Measurements from ENCODE around the gene GPR135.
"Not testable (repeated sequence)": the region's sequence is repeated elsewhere in the genome, so short reads cannot be mapped to it uniquely, and the experiment has no call there.

Gene GPR135

GRCh38 chr14:59451849-59452248, 13.3 kb downstream of the GPR135 start:
- no peak overlapping the region for H3K27ac Mint-ChIP-seq
- no peaks in the 10 kb centered on the region for H3K36me3 Mint-ChIP-seq

GRCh38 chr14:59450716-59451115, 14.5 kb downstream of the GPR135 start:
- ATAC-seq (no peak), DNase-seq (ENCODE audit: low spot score in 2 of 2) (no peak)
- no peaks in the 10 kb centered on the region for H3K36me3 Mint-ChIP-seq
- no peaks in the 10 kb centered on the region for H3K4me1 Mint-ChIP-seq
- no peak overlapping the region for H3K4me3 Mint-ChIP-seq
- no peaks in the 10 kb centered on the region for H3K9me3 Mint-ChIP-seq
- no peak overlapping the region for H3K27ac Mint-ChIP-seq

More at GRCh38 chr14:59451849-59452248, 13.3 kb downstream of the GPR135 start:
- DNase-seq (ENCODE audit: low spot score in 2 of 2), result no peak
- Mint-ChIP-seq H3K9me3 (no peaks in the 10 kb centered on the region), H3K4me1 (no peaks in the 10 kb centered on the region), H3K4me3 (no peak overlapping the region)
- ATAC-seq, result no peak

GRCh38 chr14:59448673-59449072, 16.5 kb downstream of the GPR135 start:
- not testable (repeated sequence) for H3K27ac Mint-ChIP-seq; H3K4me3 Mint-ChIP-seq; ATAC-seq; H3K4me1 Mint-ChIP-seq; DNase-seq (ENCODE audit: low spot score in 2 of 2); H3K9me3 Mint-ChIP-seq; H3K36me3 Mint-ChIP-seq

- no peaks in the 10 kb centered on the region for H3K4me1 Mint-ChIP-seq
Measured at GRCh38 chr14:59439256-59439965, 25.8 kb downstream of the GPR135 start.

GRCh38 chr14:59438195-59438647, 27.0 kb downstream of the GPR135 start:
- H3K27ac Mint-ChIP-seq, result no peak overlapping the region
- no peaks in the 10 kb centered on the region for H3K36me3 Mint-ChIP-seq
- H3K9me3 Mint-ChIP-seq, result no peaks in the 10 kb centered on the region
- H3K4me1 Mint-ChIP-seq, result no peaks in the 10 kb centered on the region
- H3K4me3 Mint-ChIP-seq, result no peak overlapping the region
- DNase-seq (ENCODE audit: low spot score in 2 of 2) (no peak), ATAC-seq (no peak)

More at GRCh38 chr14:59439256-59439965, 25.8 kb downstream of the GPR135 start:
- DNase-seq (ENCODE audit: low spot score in 2 of 2) (no peak), ATAC-seq (no peak)
- Mint-ChIP-seq H3K4me3 (no peak overlapping the region), H3K27ac (no peak overlapping the region), H3K36me3 (no peaks in the 10 kb centered on the region), H3K9me3 (no peaks in the 10 kb centered on the region)

- Mint-ChIP-seq H3K4me3 (no peak overlapping the region), H3K9me3 (no peaks in the 10 kb centered on the region), H3K36me3 (no peaks in the 10 kb centered on the region), H3K27ac (no peak overlapping the region), H3K4me1 (no peaks in the 10 kb centered on the region)
- no peak for ATAC-seq
- DNase-seq (ENCODE audit: low spot score in 2 of 2), result no peak
Measured at GRCh38 chr14:59435987-59436386, 29.2 kb downstream of the GPR135 start.

GRCh38 chr14:59435101-59435500, 30.1 kb downstream of the GPR135 start:
- DNase-seq (ENCODE audit: low spot score in 2 of 2), result no peak
- ATAC-seq, result no peak
- no peaks in the 10 kb centered on the region for H3K9me3 Mint-ChIP-seq
- no peaks in the 10 kb centered on the region for H3K4me1 Mint-ChIP-seq
- H3K27ac Mint-ChIP-seq, result no peak overlapping the region
- no peak overlapping the region for H3K4me3 Mint-ChIP-seq
- H3K36me3 Mint-ChIP-seq, result no peaks in the 10 kb centered on the region

- no peaks in the 10 kb centered on the region for H3K9me3 Mint-ChIP-seq
- H3K4me1 Mint-ChIP-seq, result no peaks in the 10 kb centered on the region
- H3K36me3 Mint-ChIP-seq, result no peaks in the 10 kb centered on the region
- no peak overlapping the region for H3K4me3 Mint-ChIP-seq
- no peak overlapping the region for H3K27ac Mint-ChIP-seq
- no peak for DNase-seq (ENCODE audit: low spot score in 2 of 2)
- ATAC-seq, result no peak
Measured at GRCh38 chr14:59429790-59430189, 35.4 kb downstream of the GPR135 start.

- H3K9me3 Mint-ChIP-seq, result no peaks in the 10 kb centered on the region
- H3K4me3 Mint-ChIP-seq, result no peak overlapping the region
- DNase-seq (ENCODE audit: low spot score in 2 of 2) (no peak), ATAC-seq (peak; percentile 16)
- no peaks in the 10 kb centered on the region for H3K36me3 Mint-ChIP-seq
- no peaks in the 10 kb centered on the region for H3K4me1 Mint-ChIP-seq
- no peak overlapping the region for H3K27ac Mint-ChIP-seq
Measured at GRCh38 chr14:59428581-59429012, 36.6 kb downstream of the GPR135 start.

GRCh38 chr14:59427653-59428580, 37.3 kb downstream of the GPR135 start:
- DNase-seq (ENCODE audit: low spot score in 2 of 2), result no peak
- H3K36me3 Mint-ChIP-seq, result no peaks in the 10 kb centered on the region
- no peaks in the 10 kb centered on the region for H3K4me1 Mint-ChIP-seq
- no peaks in the 10 kb centered on the region for H3K9me3 Mint-ChIP-seq
- H3K4me3 Mint-ChIP-seq, result no peak overlapping the region
- H3K27ac Mint-ChIP-seq, result no peak overlapping the region
- ATAC-seq, result peak; percentile 54

GRCh38 chr14:59425322-59425935, 39.8 kb downstream of the GPR135 start:
- DNase-seq (ENCODE audit: low spot score in 2 of 2), result no peak
- ATAC-seq, result no peak
- Mint-ChIP-seq H3K9me3 (no peaks in the 10 kb centered on the region), H3K36me3 (no peaks in the 10 kb centered on the region), H3K4me1 (no peaks in the 10 kb centered on the region), H3K27ac (no peak overlapping the region), H3K4me3 (no peak overlapping the region)

GRCh38 chr14:59424341-59425071, 40.7 kb downstream of the GPR135 start:
- H3K36me3 Mint-ChIP-seq, result no peaks in the 10 kb centered on the region
- ATAC-seq (no peak), DNase-seq (ENCODE audit: low spot score in 2 of 2) (no peak)
- H3K27ac Mint-ChIP-seq, result no peak overlapping the region
- no peaks in the 10 kb centered on the region for H3K9me3 Mint-ChIP-seq
- H3K4me1 Mint-ChIP-seq, result no peaks in the 10 kb centered on the region
- no peak overlapping the region for H3K4me3 Mint-ChIP-seq

- ATAC-seq (no peak), DNase-seq (ENCODE audit: low spot score in 2 of 2) (no peak)
- no peaks in the 10 kb centered on the region for H3K9me3 Mint-ChIP-seq
- no peaks in the 10 kb centered on the region for H3K4me1 Mint-ChIP-seq
- no peak overlapping the region for H3K4me3 Mint-ChIP-seq
- H3K36me3 Mint-ChIP-seq, result no peaks in the 10 kb centered on the region
- H3K27ac Mint-ChIP-seq, result no peak overlapping the region
Measured at GRCh38 chr14:59422069-59422881, 42.9 kb downstream of the GPR135 start.

GRCh38 chr14:59419303-59419702, 45.9 kb downstream of the GPR135 start:
- Mint-ChIP-seq H3K27ac (no peak overlapping the region), H3K4me3 (no peak overlapping the region), H3K4me1 (no peaks in the 10 kb centered on the region), H3K36me3 (no peaks in the 10 kb centered on the region), H3K9me3 (no peaks in the 10 kb centered on the region)
- DNase-seq (ENCODE audit: low spot score in 2 of 2) (no peak), ATAC-seq (no peak)
